ENCODE measurements around the gene ICOS. TPM values are rescaled to one million over a fixed set of nuclear protein-coding genes. Genes with fewer than 3 reads are reported as not detected.

The ICOS gene
- total RNA-seq, 1 experiment from 2014 or later: not detected

GRCh38 chr2:203973676-203974075 is 37.1 kb downstream of the ICOS start:
- H3K4me3 Mint-ChIP-seq (ENCODE audit: unreplicated experiment): no peak overlapping the region
- no peak overlapping the region for H3K4me3 ChIP-seq (ENCODE audit: low read depth, low read length)
- no peaks in the 10 kb centered on the region; the same call in 1 of the 2 replicates for H3K36me3 ChIP-seq (ENCODE audit: control insufficient read depth, insufficient read depth, low read length)
- H3K27ac Mint-ChIP-seq (ENCODE audit: unreplicated experiment): no peak overlapping the region
- no peaks in the 10 kb centered on the region for H3K4me1 Mint-ChIP-seq (ENCODE audit: low read depth, unreplicated experiment)
- no peak for DNase-seq
- no peaks in the 10 kb centered on the region for H3K4me1 ChIP-seq
- 0 out of 2 replicates have a peak, but pooled peaks cover 1% of the 10 kb centered on the region for H3K9me3 ChIP-seq
- H3K27me3 Mint-ChIP-seq (ENCODE audit: insufficient read depth, unreplicated experiment): peaks cover 29% of the 10 kb centered on the region
- H3K36me3 Mint-ChIP-seq (ENCODE audit: insufficient read depth, unreplicated experiment): no peaks in the 10 kb centered on the region
- BruUV-seq (replicated peaks): no TSS peak
- TF ChIP-seq CTCF (IDR thresholded peaks at IDR 0.05; ENCODE audit: insufficient read depth in 1 of 2, low read depth in 1 of 2, low read length in 1 of 2, severe bottlenecking in 1 of 2, unreplicated experiment in 1 of 2): no peak
- no peaks in the 10 kb centered on the region for H3K9me3 Mint-ChIP-seq (ENCODE audit: unreplicated experiment)
- ChIA-PET CTCF (no interaction called here), POLR2A (no interaction called here)
- no peaks in the 10 kb centered on the region; the same call in 1 of the 2 replicates for H3K27me3 ChIP-seq (replicated peaks; ENCODE audit: control insufficient read depth, insufficient read depth, low read length)
- intact Hi-C loops (cut with micrococcal nuclease; ENCODE audit: unreplicated experiment): no loop called here

- TF ChIP-seq CTCF (IDR thresholded peaks at IDR 0.05; ENCODE audit: insufficient read depth in 1 of 2, low read depth in 1 of 2, low read length in 1 of 2, severe bottlenecking in 1 of 2, unreplicated experiment in 1 of 2): no peak
- CTCF ChIA-PET: no interaction called here
- Histone ChIP-seq H3K9me3 (peaks cover 7% of the 10 kb centered on the region; the same call in 1 of the 2 replicates), H3K4me1 (no peaks in the 10 kb centered on the region), H3K36me3 (ENCODE audit: control insufficient read depth, insufficient read depth, low read length) (no peaks in the 10 kb centered on the region; the same call in 1 of the 2 replicates), H3K4me3 (ENCODE audit: low read depth, low read length) (no peak overlapping the region), H3K27me3 (replicated peaks; ENCODE audit: control insufficient read depth, insufficient read depth, low read length) (no peaks in the 10 kb centered on the region; the same call in 1 of the 2 replicates)
- no peaks in the 10 kb centered on the region for H3K4me1 Mint-ChIP-seq (ENCODE audit: low read depth, unreplicated experiment)
- H3K36me3 Mint-ChIP-seq (ENCODE audit: insufficient read depth, unreplicated experiment): no peaks in the 10 kb centered on the region
- DNase-seq: no peak
- POLR2A ChIA-PET: no interaction called here
- H3K9me3 Mint-ChIP-seq (ENCODE audit: unreplicated experiment): no peaks in the 10 kb centered on the region
- no TSS peak for BruUV-seq (replicated peaks)
- H3K27me3 Mint-ChIP-seq (ENCODE audit: insufficient read depth, unreplicated experiment): peaks cover 19% of the 10 kb centered on the region
- intact Hi-C loops (cut with micrococcal nuclease; ENCODE audit: unreplicated experiment): no loop called here
- no peak overlapping the region for H3K27ac Mint-ChIP-seq (ENCODE audit: unreplicated experiment)
- no peak overlapping the region for H3K4me3 Mint-ChIP-seq (ENCODE audit: unreplicated experiment)
Observed at GRCh38 chr2:203975912-203976311, 39.3 kb downstream of the ICOS start.

GRCh38 chr2:203982276-203982675 is 45.7 kb downstream of the ICOS start:
- no peak for DNase-seq
- no TSS peak for BruUV-seq (replicated peaks)
- intact Hi-C loops (cut with micrococcal nuclease; ENCODE audit: unreplicated experiment): no loop called here
- CTCF ChIA-PET: no interaction called here
- Mint-ChIP-seq H3K4me3 (ENCODE audit: unreplicated experiment) (no peak overlapping the region), H3K9me3 (ENCODE audit: unreplicated experiment) (no peaks in the 10 kb centered on the region), H3K27ac (ENCODE audit: unreplicated experiment) (no peak overlapping the region), H3K36me3 (ENCODE audit: insufficient read depth, unreplicated experiment) (no peaks in the 10 kb centered on the region), H3K4me1 (ENCODE audit: low read depth, unreplicated experiment) (no peaks in the 10 kb centered on the region), H3K27me3 (ENCODE audit: insufficient read depth, unreplicated experiment) (peaks cover 11% of the 10 kb centered on the region)
- no peaks in the 10 kb centered on the region for H3K27me3 ChIP-seq (replicated peaks; ENCODE audit: control insufficient read depth, insufficient read depth, low read length)
- no peak overlapping the region for H3K4me3 ChIP-seq (ENCODE audit: low read depth, low read length)
- no peaks in the 10 kb centered on the region for H3K4me1 ChIP-seq
- H3K36me3 ChIP-seq (ENCODE audit: control insufficient read depth, insufficient read depth, low read length): no peaks in the 10 kb centered on the region
- H3K9me3 ChIP-seq: peaks cover 7% of the 10 kb centered on the region; the same call in 1 of the 2 replicates
- TF ChIP-seq CTCF (IDR thresholded peaks at IDR 0.05; ENCODE audit: insufficient read depth in 1 of 2, low read depth in 1 of 2, low read length in 1 of 2, severe bottlenecking in 1 of 2, unreplicated experiment in 1 of 2): no peak
- POLR2A ChIA-PET: no interaction called here

Data from Caco-2 (cell line).